Measurements from ENCODE around the gene SAE1.

DNA sequence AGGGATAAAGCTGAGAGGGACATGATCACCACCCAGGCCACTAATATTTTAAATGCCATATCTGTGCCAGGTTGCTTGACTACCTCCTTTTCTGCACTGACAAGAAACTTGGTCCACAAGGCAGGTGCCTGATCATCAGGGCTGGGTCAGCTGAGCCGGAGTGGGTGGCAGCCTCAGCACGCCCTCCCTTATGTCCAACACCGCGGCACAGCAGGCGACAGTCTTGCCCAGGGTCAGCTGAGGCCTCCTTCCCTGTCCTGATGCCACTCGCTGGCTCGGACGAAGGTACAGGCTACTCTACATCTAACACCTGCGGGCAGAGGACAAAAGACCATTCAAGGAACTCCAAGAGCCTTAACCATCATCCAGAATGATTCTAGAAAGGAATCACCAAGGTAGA, 33.9 kb upstream of the SAE1 start:
- TF ChIP-seq, protein P1, sequence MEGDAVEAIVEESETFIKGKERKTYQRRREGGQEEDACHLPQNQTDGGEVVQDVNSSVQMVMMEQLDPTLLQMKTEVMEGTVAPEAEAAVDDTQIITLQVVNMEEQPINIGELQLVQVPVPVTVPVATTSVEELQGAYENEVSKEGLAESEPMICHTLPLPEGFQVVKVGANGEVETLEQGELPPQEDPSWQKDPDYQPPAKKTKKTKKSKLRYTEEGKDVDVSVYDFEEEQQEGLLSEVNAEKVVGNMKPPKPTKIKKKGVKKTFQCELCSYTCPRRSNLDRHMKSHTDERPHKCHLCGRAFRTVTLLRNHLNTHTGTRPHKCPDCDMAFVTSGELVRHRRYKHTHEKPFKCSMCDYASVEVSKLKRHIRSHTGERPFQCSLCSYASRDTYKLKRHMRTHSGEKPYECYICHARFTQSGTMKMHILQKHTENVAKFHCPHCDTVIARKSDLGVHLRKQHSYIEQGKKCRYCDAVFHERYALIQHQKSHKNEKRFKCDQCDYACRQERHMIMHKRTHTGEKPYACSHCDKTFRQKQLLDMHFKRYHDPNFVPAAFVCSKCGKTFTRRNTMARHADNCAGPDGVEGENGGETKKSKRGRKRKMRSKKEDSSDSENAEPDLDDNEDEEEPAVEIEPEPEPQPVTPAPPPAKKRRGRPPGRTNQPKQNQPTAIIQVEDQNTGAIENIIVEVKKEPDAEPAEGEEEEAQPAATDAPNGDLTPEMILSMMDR (conservative IDR thresholded peaks at IDR 0.05; ENCODE audit: low read depth, low read length) = no peak
- TF ChIP-seq EZH2 (IDR thresholded peaks at IDR 0.05; ENCODE audit: borderline replicate concordance, low read depth, low read length, poor library complexity, severe bottlenecking) = no peak
